HG02763 (cell line): ENCODE results near the gene GABBR1.

Source experiments
- ATAC-seq: cut with Tn5 transposase; IDR thresholded peaks from one replicate; pipeline ENCODE4 v1.9.1; 2021; ENCODE audit warnings: mild to moderate bottlenecking, moderate library complexity; ENCODE audit not compliant: unreplicated experiment

GABBR1 gene

DNA sequence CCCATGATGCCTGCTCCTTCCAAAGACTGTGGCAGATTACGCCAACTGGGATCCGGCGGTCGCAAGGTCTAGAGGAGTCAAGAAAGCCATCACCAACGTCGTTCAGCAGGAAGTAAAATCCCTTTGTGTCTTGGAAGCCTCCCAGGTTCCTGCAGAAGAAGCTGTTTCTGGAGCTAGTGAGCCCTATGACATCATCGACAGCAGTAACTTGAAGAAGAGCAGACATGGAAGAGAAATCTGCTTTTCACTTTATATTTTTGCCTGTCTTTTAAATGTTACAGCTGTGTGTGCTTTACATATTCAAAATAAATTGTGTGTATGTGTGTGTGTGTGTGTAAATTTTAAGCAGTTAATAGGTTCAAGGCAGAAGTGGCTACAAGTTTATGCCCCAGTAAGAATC is 55.4 kb downstream of the GABBR1 start:
- no peak for ATAC-seq

DNA sequence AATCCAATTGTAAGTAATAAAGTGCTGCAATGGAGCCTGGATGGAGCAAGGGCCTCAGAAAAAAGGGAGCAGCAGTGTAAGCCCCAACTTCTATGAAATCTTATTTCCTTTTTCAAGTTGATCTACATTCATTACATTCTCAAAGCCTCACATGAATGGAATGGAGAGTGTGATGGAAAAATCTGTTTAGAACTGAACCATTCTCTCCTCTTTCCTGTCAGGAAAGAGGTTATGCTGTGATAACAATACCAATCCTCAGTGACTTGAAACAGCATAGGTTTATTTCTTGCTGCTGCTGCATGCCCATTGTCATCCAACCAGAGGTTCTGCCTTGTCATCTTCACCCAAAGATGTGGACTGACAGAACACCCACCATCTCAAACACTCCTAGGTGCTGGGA is 56.9 kb downstream of the GABBR1 start:
- no peak for ATAC-seq

DNA sequence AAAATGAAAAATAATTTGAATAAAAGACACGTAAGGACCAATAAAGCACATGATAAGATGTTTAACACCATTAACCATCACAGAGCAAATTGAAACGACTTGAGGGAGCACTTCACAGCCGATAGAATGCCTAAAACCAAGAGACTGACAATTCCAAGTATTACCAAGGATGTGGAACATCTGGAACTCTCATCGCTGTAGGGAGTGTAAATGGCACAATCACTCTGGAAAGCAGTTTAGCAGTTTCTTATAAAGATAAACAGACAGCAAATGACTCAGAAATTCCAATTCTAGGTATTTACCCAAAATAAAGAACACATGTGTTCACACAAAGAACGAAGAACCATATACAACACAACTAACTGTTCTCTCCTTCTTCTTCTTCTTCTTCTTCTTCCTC is 65.0 kb downstream of the GABBR1 start:
- ATAC-seq, result no peak

DNA sequence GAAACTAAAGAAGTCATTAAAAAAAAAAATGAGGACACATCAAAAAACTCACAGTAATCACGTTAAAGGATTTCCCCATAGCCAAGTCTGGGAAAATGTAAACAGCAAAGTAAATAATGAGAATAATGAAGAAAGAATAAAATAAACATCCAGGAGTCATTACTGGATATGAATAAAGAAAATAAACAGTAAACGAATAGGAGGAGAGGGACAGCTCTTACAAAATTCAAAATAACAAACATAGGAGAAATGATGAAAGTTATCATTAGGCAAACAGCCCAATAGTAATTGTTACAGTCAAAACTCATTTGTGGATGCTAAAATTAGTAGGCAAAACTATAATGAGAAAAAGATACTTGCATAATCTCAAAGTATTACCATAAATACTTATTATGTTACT is 65.4 kb downstream of the GABBR1 start:
- ATAC-seq, result no peak

DNA sequence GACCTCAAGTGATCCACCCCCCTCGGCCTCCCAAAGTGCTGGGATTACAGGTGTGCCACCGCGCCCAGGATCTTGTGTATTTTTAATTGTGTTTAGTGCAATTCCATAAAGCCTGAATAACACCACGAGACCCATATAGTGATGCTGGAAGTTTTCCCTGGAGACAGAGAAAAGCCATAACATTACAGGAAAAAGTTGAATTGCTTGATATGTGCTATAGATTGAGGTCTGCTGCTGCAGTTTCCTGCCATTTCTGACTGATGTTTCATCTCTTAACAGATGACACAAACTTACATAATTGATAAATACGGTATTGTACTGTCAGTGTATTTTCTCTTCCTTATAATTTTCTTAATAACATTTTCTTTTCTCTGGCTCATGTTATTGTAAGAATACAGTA is 66.1 kb downstream of the GABBR1 start:
- no peak for ATAC-seq

DNA sequence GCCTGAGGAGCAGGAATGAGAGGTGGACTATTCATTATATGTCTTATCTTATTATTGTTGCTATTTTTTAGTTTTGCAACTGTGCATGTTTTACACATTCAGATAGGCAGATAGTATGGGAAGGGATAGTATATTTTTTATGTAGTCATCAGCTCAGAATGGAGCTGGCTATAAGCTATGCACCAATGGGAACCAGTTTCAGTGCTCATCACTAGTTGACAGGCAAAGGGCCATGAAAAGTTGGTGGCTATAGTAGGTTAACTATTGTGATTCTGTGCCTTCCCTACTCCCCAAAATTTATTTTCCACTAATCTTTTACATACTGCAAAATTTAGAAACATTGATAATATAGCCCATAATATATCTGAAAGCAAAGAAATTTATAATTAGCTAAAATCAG is 68.1 kb downstream of the GABBR1 start:
- no peak for ATAC-seq

DNA sequence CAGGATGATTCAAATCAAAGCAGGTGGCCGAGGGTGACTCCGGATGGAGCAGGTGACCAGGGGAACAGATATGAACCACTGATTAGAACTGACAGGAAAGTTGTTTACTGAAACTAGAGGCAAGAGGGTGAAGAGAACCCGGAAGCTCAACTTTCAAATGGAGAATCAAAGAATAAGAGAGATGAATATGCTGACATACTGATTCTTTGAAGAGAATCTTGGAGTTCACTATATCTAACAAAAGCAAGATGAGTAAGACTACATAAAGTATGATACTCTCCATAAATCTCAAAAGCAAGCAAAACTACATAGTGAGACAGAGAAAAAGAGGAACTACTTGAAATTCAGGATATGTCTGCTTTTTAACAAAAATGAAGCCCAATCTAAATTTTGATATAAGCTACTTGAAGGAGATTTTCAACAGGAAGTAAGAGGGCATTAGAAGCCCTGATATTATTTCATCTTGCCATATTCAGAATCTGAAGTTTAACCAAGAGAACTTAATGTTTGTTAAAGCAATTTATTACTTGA is 69.5 kb downstream of the GABBR1 start:
- no peak for ATAC-seq

DNA sequence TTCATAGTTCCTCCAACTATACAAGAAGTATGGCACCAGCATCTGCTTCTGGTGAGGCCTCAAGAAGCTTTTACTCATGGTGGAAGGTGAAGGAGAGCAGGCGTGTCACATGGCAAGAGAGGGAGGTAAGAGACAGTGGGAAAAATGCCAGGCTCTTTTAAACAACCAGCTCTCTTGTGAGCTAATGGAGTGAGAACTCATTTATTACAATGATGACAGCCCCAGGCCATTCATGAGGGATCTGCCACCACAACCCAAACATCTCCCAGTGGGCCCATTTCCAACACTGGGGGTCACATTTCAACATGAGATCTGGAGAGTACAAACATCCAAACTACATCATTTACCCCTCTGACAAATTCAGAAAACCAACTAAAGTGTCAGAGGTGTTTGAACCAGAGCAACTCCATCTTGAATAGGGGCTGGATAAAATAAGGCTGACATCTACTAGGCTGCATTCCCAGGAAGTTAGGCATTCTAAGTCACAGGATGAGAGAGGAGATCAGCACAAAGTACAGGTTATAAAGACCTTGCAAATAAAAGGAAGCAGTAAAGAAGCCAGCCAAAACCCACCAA is 71.3 kb downstream of the GABBR1 start:
- ATAC-seq, result no peak

DNA sequence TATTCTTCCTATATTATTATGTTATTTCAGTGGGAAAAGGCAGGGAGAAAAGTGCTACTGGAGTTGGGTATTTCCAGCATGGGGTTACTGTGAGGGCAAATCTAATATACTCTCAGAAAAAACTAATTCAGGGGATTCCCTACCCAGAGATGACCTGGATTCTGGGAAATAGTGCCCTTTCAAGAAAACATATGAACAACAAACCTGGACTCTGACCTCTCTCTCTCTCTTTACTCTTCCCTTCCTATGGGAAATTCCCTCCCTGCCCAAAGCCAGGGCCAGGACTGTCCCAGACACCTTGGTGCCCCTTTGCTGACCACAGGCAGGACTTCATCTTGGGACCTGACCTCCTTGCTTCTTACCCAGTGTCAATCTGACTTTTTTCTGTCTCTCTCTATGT is 71.9 kb downstream of the GABBR1 start:
- no peak for ATAC-seq

DNA sequence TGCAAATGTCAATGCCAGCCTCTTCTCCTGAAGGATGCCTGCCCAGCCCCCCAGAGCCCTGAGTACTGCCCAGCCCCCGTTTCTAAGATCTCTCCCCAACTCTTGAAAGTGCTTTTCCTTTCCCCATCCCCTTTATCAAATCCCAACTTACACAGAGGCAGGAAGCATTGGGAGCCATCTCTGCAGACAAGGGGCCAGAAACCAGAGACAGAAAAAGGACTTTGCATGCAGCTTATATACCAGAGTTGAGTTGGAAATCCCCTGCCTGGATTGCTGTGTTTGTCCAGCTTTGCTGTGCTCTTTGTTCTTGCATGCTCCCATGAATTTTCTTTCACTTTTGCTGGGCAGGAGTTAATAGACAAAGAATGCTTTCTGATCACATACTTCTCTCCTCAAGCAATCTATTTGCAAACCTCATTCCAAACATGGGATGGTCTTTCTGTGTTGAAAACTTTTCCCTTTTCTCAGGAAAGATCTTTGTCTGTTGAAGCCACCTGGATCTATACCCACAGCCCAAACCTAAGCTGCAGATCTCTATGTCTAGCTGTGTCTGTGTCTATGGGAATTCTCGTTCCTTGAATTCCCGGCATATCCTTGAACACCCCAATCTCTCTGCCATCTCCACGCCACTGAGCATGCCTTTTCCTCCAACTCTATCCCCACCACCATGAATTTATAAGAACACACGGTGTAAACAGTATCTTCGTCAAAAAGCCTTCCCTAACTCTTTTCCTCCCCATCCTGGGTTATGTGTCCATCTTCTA is 73.3 kb downstream of the GABBR1 start, which contains the start of gene UBD:
TSS of gene UBD (minus strand) at position 209 of the 764 bp plus-strand sequence. CDS start at position 178, 31 bp downstream.
- ATAC-seq, result no peak

DNA sequence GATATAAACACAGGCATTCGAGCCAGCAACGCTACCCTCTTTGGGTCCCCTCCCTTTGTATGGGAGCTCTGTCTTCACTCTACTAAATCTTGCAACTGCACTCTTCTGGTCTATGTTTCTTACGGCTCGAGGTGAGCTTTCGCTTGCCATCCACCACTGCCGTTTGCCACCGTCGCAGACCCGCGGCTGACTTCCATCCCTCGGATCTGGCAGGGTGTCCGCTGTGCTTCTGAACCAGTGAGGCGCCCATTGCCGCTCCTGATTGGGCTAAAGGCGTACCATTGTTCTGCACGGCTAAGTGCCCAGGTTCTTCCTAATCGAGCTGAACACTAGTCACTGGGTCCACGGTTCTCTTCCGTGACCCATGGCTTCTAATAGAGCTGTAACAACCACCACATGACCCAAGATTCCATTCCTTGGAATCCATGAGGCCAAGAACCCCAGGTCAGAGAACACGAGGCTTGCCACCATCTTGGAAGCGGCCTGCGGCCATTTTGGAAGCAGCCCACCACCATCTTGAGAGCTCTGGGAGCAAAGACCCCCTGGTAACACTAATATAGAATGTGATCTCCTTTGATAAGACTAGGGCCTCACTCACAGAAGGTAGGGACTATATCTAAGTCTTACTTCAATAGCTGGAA is 74.4 kb downstream of the GABBR1 start:
- no peak for ATAC-seq

DNA sequence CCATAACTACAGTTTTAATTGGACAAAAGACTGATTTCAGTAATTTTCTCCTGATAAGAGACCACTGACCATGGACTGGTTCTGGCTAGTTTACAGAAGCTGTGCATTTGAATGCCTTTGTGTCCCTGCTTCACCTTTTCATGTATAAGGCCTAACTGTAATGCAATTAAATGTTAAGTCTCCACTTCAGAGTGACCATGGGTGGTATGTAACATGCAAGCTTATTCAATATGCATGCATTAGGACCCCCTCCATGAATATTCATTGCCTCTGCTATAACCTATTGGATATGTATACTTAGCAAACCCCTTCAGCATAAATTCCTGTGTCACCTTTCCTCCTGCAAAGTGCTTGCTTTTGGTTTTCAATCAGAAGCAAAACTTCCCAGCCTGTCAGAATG is 75.7 kb downstream of the GABBR1 start:
- ATAC-seq, result no peak

DNA sequence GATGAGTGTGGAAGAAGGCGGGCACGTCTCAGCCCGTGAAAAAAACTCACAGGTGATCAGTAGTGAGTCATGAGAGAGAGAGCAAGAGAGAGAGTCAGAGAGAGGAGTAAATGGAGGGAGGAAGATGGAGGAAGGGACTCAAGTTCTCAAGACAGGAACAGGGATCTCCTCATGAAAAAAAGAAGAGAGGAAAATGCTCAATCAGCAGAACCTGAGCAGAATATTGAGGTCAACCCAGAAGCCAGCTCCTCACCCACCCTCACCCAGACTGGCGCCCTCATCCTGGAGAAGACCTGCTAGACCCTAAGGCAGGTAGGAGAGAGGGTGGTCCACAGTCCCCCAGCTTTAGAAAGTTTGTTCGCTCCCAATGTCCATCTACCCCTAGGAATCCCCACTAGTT is 78.2 kb downstream of the GABBR1 start:
- ATAC-seq, result no peak

DNA sequence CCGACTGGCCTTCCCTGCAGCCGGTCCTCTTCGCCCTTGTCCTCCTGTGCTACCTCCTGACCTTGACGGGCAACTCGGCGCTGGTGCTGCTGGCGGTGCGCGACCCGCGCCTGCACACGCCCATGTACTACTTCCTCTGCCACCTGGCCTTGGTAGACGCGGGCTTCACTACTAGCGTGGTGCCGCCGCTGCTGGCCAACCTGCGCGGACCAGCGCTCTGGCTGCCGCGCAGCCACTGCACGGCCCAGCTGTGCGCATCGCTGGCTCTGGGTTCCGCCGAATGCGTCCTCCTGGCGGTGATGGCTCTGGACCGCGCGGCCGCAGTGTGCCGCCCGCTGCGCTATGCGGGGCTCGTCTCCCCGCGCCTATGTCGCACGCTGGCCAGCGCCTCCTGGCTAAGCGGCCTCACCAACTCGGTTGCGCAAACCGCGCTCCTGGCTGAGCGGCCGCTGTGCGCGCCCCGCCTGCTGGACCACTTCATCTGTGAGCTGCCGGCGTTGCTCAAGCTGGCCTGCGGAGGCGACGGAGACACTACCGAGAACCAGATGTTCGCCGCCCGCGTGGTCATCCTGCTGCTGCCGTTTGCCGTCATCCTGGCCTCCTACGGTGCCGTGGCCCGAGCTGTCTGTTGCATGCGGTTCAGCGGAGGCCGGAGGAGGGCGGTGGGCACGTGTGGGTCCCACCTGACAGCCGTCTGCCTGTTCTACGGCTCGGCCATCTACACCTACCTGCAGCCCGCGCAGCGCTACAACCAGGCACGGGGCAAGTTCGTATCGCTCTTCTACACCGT is 79.5 kb downstream of the GABBR1 start:
- ATAC-seq, result no peak

DNA sequence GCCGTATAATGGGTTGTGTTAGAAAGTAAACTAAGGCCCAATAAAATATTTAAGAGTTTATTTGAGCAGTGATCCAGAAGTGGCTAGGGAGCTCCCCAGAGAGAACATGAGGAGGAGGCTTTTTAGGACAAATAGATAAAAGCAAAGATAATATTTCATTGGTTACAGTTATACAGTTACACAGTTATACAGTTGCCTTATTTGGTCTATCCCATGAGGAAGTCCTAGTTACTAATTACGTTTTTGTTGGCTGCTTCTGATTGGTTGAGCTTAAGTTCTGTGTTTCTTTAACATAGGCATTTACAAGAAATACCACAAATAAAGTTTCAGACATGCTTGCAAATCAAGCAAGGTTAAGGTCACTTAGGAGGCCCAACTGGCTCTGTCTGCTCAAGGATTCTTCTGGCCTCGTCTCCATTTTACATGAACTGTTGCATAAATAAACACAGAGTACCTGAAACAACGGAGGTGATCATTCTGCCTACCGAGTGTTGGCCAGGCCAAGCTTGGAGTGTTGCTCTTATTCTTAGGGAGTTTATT is 80.4 kb downstream of the GABBR1 start:
- peak; percentile 80 for ATAC-seq

DNA sequence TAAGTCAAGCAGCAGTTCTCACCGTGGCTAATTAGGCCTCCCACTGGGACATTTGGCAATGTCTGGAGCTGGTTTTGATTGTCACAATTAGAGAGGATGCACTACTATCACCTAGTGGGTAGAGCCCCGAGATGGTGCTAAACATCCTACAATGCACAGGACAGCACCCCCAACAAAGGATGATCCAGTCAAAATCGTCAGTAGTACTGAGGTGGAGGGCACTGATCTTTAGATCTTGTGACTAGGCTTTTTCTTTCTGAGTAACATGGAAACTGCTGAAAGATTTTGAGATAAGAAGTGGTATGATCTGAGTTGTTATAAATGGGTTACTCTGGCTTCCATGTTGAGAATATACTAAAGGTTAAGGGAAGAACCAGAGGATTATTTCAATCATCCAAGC is 85.4 kb downstream of the GABBR1 start:
- no peak for ATAC-seq

DNA sequence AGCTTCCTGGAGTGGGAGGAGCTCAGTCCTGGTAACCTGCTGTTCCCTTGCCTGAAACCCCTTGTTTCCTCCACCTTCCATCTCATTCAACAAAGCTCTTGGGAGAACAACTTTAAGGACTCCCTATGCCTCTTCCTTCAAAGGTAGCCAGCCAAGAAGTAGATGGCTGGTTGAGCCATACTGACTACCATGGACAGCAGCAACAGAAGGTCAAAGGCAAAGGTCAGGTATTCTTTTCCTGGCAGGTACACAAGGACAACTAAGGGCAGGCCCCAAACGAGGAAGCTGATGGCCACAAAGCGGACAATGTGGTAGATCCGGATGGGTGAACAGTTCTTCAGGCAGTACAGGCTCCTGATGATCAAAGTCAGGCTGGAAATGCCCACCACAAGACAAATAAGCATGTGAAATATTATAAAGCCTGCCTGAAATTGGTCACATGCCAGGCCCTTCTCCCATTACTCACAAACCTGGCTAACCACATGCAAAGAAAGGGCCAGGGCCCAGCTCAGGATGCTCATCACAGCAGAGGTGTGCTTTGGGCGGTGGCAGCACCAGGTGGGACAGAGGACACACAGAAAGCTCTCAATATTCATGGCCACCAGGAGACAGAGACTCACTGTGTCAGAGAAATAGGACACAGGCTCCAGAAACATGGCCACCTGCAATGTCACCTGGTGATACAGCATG is 95.1 kb downstream of the GABBR1 start:
- ATAC-seq, result no peak

DNA sequence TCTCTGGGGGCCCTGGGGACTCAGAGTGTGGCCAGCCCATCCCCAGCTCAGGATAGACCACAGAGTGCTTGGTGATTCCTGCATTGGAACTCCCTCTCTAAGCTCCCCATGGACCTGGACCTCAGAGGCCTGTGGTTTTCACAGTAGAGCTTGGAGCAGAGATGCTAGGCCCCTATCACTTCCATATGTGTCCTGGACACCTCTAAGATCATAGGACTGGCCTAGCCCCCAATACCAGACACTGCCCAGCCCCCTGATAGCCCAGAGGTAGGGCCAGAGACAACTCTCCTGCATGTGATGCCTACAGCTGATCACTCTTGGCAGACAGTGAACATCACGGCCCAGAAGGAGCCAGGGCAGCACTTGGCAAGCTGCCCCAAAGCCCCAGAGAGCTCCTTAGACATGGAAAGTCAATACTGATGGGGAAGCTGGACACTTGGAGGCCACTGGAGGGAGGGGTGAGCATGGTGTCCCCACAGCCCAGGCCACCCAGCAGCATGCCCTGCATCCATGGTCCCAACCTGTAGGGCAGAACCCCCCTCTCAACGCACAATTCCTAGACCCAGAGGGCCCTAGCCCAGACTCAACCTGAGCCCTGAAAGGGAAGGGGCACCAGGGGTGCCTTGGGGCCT is 100.5 kb downstream of the GABBR1 start:
- no peak for ATAC-seq

DNA sequence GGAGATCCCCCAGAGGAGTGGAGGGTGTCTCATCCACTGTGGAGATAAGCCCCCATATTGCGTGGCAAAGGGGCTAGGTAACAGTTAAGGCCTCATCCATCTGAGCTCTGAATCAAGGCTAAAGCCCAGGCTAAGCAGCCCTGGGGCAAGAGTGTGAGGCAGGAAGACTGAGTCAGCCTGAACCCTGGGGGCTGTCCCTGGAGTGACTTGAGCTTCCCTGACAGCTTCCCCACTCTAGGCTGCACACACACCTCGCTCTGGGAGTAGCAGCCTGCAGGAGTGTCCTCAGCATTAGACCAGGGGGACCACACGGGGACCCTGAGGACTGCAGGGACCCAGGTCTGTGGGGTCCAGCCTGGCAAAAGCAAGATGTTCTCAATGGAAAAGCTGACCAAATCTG is 101.3 kb downstream of the GABBR1 start:
- ATAC-seq, result no peak
